ENCODE results near the gene RAP1GDS1.

DNA sequence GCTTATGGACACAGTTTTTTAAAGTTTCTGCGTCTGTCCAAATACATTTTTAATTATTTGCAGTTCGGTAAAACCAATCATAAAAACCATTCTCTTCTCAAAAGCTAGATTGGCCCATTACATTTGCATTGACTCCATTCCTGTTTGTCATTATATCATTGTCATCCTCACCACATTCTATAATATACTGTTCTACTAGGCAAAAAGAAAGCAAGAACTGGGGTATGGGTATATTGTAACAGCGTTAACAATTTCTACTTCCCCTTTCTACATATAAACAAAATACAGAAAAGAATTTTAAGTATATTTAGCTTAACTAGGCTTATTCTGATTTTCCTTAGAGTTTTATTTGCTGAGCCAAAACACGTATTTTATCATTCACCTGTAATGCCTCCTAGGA is 91.8 kb downstream of the RAP1GDS1 start:
- TF ChIP-seq BCL11B (tag by site-specific recombination; IDR thresholded peaks at IDR 0.05; ENCODE audit: low read depth) = no peak
- TF ChIP-seq ZNF747 (tag by site-specific recombination; IDR thresholded peaks at IDR 0.05) = no peak
- TF ChIP-seq ZNF10 (tag by site-specific recombination; IDR thresholded peaks at IDR 0.05) = no peak
- TF ChIP-seq ZNF23 (tag by site-specific recombination; IDR thresholded peaks at IDR 0.05; ENCODE audit: borderline replicate concordance) = no peak
- TF ChIP-seq, protein P1, sequence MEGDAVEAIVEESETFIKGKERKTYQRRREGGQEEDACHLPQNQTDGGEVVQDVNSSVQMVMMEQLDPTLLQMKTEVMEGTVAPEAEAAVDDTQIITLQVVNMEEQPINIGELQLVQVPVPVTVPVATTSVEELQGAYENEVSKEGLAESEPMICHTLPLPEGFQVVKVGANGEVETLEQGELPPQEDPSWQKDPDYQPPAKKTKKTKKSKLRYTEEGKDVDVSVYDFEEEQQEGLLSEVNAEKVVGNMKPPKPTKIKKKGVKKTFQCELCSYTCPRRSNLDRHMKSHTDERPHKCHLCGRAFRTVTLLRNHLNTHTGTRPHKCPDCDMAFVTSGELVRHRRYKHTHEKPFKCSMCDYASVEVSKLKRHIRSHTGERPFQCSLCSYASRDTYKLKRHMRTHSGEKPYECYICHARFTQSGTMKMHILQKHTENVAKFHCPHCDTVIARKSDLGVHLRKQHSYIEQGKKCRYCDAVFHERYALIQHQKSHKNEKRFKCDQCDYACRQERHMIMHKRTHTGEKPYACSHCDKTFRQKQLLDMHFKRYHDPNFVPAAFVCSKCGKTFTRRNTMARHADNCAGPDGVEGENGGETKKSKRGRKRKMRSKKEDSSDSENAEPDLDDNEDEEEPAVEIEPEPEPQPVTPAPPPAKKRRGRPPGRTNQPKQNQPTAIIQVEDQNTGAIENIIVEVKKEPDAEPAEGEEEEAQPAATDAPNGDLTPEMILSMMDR (tag by site-specific recombination; IDR thresholded peaks at IDR 0.05) = no peak
- TF ChIP-seq, protein P2, sequence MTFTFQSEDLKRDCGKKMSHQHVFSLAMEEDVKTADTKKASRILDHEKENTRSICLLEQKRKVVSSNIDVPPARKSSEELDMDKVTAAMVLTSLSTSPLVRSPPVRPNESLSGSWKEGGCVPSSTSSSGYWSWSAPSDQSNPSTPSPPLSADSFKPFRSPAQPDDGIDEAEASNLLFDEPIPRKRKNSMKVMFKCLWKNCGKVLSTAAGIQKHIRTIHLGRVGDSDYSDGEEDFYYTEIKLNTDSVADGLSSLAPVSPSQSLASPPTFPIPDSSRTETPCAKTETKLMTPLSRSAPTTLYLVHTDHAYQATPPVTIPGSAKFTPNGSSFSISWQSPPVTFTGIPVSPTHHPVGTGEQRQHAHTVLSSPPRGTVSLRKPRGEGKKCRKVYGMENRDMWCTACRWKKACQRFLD (tag by site-specific recombination; IDR thresholded peaks at IDR 0.05) = no peak
